ENCODE measurements around the gene RNU2-1. TPM values are rescaled to one million over a fixed set of nuclear protein-coding genes. Genes with fewer than 3 reads are reported as not detected.
"Not testable (repeated sequence)": the region's sequence is repeated elsewhere in the genome, so short reads cannot be mapped to it uniquely, and the experiment has no call there.

Gene RNU2-1
- total RNA-seq, 4 donors from 2014 or later = not detected

GRCh38 chr17:43211123-43211479, 22.7 kb downstream of the RNU2-1 start:
- 22 to 29% methylated on average over 2 of the region's 2 CpGs for WGBS, 2 donors (ENCODE audit: low coverage in 1 of 2)
- Histone ChIP-seq H3K27ac (peak overlapping the region; percentile 48 to 84 (median 81)), H3K4me1 (peaks cover 0 to 28% (median 0%) of the 10 kb centered on the region in 3 donors), H3K27me3 (no peaks in the 10 kb centered on the region), H3K36me3 (peaks cover 0 to 53% of the 10 kb centered on the region in 2 donors), H3K9me3 (no peaks in the 10 kb centered on the region), H3K4me3 (peak overlapping the region; percentile 61 to 63)
- no peak for ATAC-seq
- TF ChIP-seq POLR2AphosphoS5 (IDR thresholded peaks at IDR 0.05) = no peak
- TF ChIP-seq EP300 (IDR thresholded peaks at IDR 0.05) = no peak
- no peak for TF ChIP-seq CTCF (IDR thresholded peaks at IDR 0.05)
- TF ChIP-seq POLR2A (IDR thresholded peaks at IDR 0.05) = no peak

- H3K4me1 ChIP-seq = peaks cover 0 to 28% (median 0%) of the 10 kb centered on the region in 3 donors
- TF ChIP-seq POLR2AphosphoS5 (IDR thresholded peaks at IDR 0.05) (no peak), EP300 (IDR thresholded peaks at IDR 0.05) (no peak), CTCF (IDR thresholded peaks at IDR 0.05) (no peak), POLR2A (IDR thresholded peaks at IDR 0.05) (no peak)
- WGBS, 2 donors (ENCODE audit: low coverage in 1 of 2) = 73 to 94% methylated on average over 3 of the region's 3 CpGs
Measured at GRCh38 chr17:43210576-43210975, 23.2 kb downstream of the RNU2-1 start.

GRCh38 chr17:43203013-43203412, 30.8 kb downstream of the RNU2-1 start:
- H3K9me3 ChIP-seq, H3K27me3 ChIP-seq, H3K27ac ChIP-seq, ATAC-seq, H3K4me1 ChIP-seq, H3K4me3 ChIP-seq: not testable (repeated sequence)
- WGBS, 2 donors (ENCODE audit: low coverage in 1 of 2) = 98 to 100% methylated on average over 2 to 3 of the region's 3 CpGs
- H3K36me3 ChIP-seq = peaks cover 4 to 98% of the 10 kb centered on the region in 2 donors

More at GRCh38 chr17:43210576-43210975, 23.2 kb downstream of the RNU2-1 start:
- H3K27ac ChIP-seq = peak overlapping the region in 2 of 4 donors; percentile 81 to 84
- ATAC-seq = no peak
- H3K4me3 ChIP-seq = no peak overlapping the region
- H3K9me3 ChIP-seq = no peaks in the 10 kb centered on the region
- H3K27me3 ChIP-seq = no peaks in the 10 kb centered on the region
- peaks cover 0 to 51% of the 10 kb centered on the region in 2 donors for H3K36me3 ChIP-seq

- TF ChIP-seq POLR2AphosphoS5 (IDR thresholded peaks at IDR 0.05) = no peak
- no peak for TF ChIP-seq EP300 (IDR thresholded peaks at IDR 0.05)
- no peak for TF ChIP-seq CTCF (IDR thresholded peaks at IDR 0.05)
- no peak for TF ChIP-seq POLR2A (IDR thresholded peaks at IDR 0.05)
- Histone ChIP-seq H3K27me3 (no peaks in the 10 kb centered on the region), H3K27ac (no peak overlapping the region), H3K4me1 (no peaks in the 10 kb centered on the region), H3K36me3 (peaks cover 16 to 100% of the 10 kb centered on the region in 2 donors), H3K9me3 (no peaks in the 10 kb centered on the region), H3K4me3 (no peak overlapping the region)
- no peak for ATAC-seq
- 93% methylated on average over 3 of the region's 4 CpGs; no CpG with 5 or more reads in 1 of the 2 donors for WGBS, 2 donors (ENCODE audit: low coverage in 1 of 2)
Measured at GRCh38 chr17:43200127-43200526, 33.6 kb downstream of the RNU2-1 start.

- Histone ChIP-seq H3K4me1 (no peaks in the 10 kb centered on the region), H3K36me3 (peaks cover 21 to 100% of the 10 kb centered on the region in 2 donors)
Measured at GRCh38 chr17:43199633-43200032, 34.1 kb downstream of the RNU2-1 start.

More at GRCh38 chr17:43199633-43200032, 34.1 kb downstream of the RNU2-1 start:
- ATAC-seq = no peak
- Histone ChIP-seq H3K4me3 (no peak overlapping the region), H3K9me3 (no peaks in the 10 kb centered on the region), H3K27ac (no peak overlapping the region), H3K27me3 (no peaks in the 10 kb centered on the region)
- TF ChIP-seq POLR2AphosphoS5 (IDR thresholded peaks at IDR 0.05) (no peak), POLR2A (IDR thresholded peaks at IDR 0.05) (no peak), CTCF (IDR thresholded peaks at IDR 0.05) (no peak), EP300 (IDR thresholded peaks at IDR 0.05) (no peak)
- 86 to 88% methylated on average over 2 of the region's 2 CpGs for WGBS, 2 donors (ENCODE audit: low coverage in 1 of 2)
